Lower leg skin (tissue), 3 donors: ENCODE data around the gene SELENOP.

Source experiments
- POLR2A ChIP-seq, 2 donors: fragments of 450-650 bp; IDR thresholded peaks; one replicate each; pipeline ENCODE4 v1.6.1; 2016 to 2017; ENCODE audit warnings: antibody characterized with exemption in 2 of 2, mild to moderate bottlenecking in 1 of 2, moderate library complexity in 1 of 2
- TF ChIP-seq, protein P1 (sequence below), 3 donors: fragments of 450-650 bp; IDR thresholded peaks; one replicate each; pipeline ENCODE4 v1.5.1; 2016; ENCODE audit warnings: antibody characterized with exemption in 3 of 3, mild to moderate bottlenecking in 3 of 3, moderate library complexity in 2 of 3

DNA sequence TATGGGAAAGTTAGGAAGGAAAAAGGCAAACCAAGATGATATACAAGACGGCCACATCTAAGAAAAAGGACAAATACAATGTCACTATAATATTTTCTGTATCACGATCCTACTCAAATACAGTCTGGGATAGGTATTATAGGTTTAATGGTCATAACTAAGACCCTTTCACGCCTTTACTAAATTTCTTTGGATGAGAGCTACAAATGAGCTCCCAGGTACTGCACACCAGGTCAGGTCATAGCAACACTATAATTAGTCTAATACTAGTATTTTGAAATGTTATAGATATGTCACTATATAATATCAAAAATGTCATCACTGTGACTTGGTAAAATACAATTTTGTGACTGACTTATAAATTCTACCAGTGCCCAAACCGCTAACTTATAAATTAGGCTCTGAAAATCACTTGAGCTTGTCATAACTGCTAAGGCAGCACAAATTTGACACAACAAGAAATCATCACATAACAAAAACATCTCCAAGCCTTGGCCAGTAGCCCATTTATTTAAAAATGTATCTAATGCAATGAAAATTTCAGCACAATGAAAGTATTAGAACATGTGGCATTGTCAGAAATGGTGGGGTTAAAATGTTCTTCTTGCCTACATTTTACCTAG lies 6.9 kb downstream of the SELENOP start:
- TF ChIP-seq, protein P1, sequence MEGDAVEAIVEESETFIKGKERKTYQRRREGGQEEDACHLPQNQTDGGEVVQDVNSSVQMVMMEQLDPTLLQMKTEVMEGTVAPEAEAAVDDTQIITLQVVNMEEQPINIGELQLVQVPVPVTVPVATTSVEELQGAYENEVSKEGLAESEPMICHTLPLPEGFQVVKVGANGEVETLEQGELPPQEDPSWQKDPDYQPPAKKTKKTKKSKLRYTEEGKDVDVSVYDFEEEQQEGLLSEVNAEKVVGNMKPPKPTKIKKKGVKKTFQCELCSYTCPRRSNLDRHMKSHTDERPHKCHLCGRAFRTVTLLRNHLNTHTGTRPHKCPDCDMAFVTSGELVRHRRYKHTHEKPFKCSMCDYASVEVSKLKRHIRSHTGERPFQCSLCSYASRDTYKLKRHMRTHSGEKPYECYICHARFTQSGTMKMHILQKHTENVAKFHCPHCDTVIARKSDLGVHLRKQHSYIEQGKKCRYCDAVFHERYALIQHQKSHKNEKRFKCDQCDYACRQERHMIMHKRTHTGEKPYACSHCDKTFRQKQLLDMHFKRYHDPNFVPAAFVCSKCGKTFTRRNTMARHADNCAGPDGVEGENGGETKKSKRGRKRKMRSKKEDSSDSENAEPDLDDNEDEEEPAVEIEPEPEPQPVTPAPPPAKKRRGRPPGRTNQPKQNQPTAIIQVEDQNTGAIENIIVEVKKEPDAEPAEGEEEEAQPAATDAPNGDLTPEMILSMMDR (IDR thresholded peaks at IDR 0.05): no peak
- TF ChIP-seq POLR2A (IDR thresholded peaks at IDR 0.05): no peak
